NCI-H2107 treated with DMSO at 0.1 percent for 48 hours (cell line): Measurements from ENCODE around the gene LRRC61.

ENCODE experiments used
- DNase-seq: peaks from one replicate; lab custom pipeline; 2025; ENCODE audit not compliant: unreplicated experiment; lab: John Stamatoyannopoulos, UW

LRRC61 gene

DNA sequence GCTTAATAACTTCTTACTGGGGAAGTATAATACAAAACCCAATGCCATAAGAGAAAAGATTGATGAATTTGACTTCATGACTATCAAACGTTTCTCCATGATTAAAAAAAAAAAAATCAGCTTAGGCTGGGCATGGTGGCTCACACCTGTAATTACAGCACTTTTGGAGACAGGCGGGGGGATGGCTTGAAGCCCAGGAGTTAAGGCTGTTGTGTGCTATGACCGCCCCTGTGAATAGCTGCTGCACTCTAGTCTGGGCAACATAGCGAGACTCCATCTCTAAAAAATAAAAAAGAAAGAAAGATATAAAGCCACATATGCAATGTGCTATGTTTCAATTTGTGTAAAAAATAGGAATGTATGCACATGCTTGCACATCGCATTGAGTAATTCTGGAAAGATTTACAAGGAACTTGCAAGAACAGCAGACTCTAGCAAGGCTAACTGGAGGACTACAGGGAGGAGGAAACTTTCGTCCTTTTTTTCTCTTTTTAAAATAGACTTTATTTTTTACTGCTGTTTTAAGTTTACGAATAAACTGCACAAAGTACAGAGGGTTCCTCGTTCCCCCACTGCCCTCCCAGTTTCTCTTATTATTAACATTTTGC, 28.5 kb downstream of the LRRC61 start:
- no peak for DNase-seq

DNA sequence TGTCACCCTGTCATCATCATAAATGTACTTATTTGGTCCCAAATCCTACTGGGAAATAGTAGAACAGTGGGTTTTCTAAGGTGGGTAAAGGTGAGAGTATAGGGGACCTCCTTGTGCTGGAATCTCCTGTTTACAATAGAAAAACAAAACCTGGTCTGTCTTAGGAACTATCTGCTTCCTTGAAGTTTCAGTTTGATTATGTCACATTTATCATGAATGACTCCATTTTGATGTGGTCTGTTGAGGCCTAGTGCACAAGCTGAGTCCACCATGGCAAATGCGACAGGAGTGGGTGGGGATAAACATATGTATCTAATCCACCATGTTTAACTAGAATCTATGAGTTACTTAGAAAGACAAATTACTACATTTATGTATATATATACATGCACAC, 32.5 kb downstream of the LRRC61 start:
- no peak for DNase-seq

DNA sequence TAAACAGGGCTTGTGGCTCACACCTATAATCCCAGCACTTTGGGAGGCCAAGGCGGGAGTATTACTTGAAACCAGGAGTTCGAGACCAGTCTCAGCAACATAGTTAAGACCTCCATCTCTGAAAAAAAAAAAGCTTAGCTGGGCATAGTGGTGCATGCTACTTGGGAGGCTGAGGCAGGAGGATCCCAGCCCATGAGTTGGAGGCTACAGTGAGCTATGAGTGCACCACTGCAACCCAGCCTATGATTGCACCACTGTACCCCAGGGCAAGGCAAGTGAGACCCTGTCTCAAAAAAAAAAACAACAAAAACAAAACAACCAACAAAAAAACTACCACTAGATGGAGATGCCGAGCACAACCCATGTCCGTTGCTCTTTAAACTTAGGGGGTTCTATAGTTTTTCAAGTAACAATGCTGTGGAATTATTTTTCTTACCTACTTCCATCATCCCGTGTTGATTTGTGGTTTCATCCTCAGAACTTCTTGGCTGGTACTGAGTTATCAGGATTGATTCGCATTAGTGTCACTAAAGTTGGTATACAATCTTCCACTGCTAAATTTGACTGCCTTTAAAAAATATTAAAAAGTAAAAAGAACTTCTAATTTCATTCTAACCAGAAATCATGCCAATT, 33.2 kb downstream of the LRRC61 start:
- DNase-seq: peak; percentile 58

DNA sequence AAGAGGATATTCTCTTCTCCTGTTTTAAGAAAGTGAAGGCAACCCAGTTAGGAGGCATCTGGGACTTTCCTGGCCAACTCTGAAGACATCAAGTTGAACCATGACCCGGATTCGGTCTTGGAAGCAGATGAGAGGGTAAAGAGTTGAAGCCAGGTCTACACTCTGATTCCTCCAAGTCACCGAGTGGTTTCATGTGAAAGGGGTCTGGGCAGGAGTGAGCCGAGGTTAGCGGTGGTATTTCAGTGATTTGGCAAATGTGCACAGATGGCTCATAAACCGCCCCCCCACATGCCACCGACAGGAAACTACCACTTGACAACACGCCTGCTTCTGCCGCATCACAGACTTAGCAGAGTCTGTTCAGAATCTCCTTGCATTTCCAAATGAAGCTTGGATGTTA, 34.1 kb downstream of the LRRC61 start:
- no peak for DNase-seq

DNA sequence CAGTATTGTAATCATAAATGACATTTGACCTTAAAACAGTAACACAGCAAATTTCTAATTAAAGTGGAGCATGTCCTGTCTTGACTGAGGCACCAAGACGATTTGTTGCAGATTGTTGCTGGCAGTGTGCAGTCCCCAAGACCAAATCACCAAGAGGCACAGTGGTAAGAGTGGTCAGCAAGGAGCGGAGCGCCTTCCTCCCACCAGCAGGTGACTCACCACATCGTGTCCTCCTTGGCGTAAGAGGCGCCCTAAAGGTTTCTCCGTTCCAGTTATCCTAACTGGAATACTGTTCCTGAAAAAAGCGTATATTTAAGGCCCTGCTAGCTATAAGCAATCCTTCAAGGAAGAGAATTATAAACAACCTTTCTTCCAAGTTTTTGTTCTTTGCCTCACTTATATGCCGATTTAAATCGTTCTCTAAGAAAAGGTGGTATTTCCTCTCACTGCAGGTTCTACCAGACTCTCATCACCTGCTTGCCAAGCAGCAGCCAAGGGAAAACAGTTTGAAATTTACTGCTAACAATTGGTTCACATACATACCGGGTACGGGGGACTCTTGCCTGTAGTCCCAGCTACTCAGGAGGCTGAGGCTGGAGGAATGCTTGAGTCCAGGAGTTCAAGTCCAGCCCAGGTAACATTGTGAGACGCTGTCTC, 34.7 kb downstream of the LRRC61 start:
- DNase-seq: no peak

DNA sequence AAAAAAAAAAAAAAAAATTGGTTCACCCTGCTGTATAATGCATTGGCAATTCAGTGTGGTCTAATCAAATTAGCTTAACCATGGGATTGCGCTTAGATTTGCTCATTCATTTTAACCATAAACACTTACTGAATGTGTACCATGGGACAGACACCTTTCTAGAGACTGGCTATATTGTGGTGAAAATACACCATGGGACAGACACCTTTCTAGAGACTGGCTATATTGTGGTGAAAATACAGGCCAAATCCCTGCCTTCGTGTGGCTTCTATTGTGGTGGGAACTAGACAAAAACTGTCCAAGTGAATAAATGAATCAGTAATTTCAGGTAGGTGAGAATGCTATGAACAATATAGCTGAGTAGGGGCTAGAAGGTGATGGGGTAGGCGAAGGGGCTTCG, 35.3 kb downstream of the LRRC61 start:
- no peak for DNase-seq

DNA sequence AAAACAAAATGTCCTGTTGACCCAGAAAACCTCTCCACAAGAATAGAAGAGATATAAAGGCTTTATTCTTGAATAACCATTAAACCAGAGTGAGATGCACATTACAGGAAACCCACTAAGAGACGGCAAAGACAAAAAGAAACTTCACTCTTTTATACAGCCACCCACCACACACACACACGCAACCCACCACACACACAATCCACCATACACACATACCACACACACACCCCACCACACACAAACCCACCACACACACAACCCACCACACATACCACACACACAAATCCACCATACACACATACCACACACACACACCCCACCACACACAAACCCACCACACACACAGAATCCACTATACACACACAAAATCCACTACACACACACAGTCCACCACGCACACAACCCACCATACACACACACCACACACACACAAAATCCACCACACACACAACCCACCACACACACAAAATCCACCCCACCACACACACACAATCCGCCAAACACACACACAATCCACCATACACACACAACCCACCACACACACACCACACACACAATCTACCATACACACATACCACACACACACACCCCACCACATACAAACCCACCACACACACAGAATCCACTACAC, 36.0 kb downstream of the LRRC61 start:
- no peak for DNase-seq

DNA sequence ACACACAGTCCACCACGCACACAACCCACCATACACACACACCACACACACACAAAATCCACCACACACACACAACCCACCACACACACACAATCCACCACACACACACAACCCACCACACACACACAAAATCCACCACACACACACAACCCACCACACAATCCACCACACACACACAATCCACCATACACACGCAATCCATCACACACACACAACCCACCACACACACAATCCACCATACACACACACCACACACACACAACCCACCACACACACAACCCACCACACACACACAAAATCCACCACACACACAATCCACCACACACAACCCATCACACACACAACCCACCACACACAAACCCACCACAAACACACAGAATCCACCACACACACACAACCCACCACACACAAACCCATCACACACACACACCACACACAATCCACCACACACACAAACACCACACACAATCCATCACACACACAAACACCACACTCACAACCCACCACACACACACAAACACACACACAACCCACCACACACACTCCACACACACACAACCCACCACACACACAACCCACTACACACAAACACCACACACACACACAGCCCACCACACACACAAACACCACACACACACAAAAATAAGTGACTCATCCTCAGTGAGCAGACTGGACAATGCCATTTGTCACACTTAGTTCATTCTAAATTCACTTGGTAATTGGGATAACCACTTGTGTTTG, 36.6 kb downstream of the LRRC61 start:
- DNase-seq: no peak

DNA sequence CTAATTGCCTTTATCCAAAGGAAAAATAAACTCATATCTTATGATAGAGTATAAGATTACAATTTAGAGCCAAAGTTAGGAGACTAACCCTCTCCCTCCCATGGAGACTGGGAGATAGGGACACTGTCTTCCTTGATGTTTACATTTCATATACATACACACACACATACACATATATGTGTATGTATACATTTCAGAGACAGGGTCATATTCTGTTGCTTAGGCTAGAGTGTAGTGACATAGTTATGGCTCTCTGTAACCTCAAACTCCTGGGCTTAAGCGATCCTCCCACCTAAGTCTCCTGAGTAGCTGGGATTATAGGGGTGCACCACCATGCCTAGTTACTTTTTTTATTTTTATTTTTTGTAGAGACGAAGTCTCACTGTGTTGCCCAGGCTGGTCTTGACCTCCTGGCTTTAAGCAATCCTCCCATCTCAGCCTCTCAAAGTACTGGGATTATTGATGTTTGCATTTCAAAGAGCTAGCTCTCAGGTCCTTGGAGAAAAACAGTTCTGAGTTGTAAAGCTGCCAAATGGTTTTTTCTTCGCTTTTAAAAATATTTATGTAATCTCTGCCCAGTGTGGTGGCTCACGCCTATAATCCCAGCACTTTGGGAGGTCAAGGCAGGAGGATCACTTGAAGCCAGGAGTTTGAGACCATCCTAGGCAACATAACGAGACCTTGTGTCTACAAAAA, 37.4 kb downstream of the LRRC61 start:
- DNase-seq: no peak

DNA sequence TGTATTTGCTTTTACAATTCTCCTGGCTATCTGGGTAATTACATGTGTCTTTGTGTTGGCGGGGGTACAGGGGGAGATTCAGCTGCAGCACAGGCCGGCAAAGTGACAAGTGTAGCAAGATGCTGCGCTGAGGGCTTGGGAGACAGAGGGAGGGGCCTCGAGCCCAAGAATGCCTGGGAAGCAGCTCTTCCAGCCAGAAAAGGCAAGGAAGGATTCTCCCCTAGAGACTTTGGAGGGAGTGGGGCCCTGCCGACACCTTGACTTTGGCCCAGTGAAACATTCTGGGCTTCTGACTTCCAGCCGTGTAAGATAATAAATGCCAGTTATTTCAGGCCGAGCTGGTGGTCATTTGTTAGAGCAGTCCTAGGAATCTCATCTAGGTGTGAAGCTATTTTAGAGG, 38.2 kb downstream of the LRRC61 start:
- DNase-seq: no peak

DNA sequence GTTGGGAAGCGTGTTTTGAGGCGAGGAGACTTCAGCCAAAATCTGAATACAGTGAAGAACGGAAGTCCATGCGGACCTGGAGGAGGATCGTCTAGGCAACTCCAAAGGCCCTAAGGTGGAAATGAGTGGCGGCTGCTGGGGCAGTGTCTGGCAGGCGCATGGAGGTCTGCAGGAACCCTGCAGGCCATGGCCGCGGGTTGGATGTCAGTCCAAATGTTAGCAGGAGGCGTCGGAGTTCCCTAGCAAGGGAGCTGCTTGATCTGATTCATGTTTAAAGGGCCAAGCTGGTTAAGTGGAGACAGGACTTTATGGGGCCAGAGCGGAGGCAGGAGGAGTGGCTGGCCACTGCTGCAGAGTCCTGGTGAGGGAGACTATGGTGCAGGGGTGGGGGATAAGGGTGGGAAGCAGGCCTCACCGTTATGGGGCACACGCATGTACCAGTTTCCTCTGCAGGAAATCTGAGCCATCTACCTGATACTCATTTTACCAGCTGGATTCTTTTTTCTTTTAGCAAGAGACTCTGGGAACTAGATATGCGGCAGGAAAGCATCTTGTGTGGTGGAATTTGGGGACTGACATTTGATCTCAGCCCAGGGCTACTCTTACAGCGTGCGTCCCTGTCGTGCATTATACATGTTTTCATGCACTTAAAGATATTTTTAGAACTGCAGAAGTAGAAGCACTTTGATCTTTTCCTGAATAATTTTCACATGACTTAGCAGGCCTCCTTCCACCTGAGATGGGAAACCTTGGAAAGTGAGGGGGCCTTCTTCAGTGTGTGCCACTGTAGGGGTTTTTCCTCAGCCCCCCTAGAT, 38.9 kb downstream of the LRRC61 start:
- DNase-seq: no peak

DNA sequence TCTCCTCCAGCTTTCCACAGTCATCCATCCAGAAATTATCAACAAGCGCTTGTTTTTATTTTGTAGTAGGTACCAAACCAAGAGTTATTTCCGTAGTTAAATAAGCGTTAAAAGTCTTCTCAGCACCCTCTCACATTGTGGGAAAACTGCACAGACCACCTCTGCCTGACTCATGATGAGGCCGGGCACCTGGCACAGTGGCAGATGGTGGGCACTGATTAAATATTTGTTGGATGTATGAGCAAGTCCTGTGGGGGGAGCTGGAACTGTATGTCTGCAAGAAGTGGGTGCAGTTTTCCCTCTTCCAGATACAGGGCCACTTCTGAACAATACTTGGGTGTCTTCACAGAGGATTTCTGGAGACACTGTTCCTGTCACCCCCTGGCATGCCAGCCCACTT, 40.2 kb downstream of the LRRC61 start:
- DNase-seq: no peak

DNA sequence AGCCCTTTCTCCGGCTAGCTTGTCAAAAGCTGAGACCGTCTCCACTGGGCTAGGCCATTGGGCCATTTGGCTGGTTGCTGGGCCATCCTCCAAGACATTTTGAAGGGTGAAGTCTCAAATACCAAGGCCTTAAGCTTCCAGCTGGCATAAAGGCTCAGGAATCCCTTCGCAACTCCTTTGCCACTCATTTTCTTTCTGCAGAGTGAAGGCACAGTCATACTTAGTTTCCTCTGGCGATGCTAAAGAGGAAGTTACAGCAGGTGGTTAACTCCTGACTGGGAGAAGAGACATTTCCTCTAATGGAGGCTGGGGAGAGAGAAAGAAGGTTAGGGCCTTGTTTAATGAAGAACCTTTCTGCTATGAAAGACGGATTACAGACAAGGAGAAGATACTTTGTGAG, 40.7 kb downstream of the LRRC61 start:
- no peak for DNase-seq

DNA sequence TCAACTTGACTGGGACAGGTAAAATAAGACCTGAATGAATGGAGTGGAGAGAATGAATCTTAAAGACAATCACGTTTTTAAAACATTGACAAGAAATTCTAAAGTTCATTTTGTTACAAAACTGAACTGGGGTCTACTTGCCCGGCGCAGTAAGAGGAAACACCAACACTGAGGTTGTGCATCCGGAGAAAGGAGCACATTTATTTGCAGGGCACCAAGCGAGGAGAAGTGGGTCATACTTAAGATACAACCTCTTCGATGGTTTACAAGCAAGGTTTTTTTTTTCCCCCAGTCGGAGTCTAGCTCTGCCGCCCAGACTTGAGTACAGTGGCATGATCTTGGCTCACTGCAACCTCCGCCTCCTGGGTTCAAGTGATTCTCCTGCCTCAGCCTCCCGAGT, 42.0 kb downstream of the LRRC61 start:
- no peak for DNase-seq

DNA sequence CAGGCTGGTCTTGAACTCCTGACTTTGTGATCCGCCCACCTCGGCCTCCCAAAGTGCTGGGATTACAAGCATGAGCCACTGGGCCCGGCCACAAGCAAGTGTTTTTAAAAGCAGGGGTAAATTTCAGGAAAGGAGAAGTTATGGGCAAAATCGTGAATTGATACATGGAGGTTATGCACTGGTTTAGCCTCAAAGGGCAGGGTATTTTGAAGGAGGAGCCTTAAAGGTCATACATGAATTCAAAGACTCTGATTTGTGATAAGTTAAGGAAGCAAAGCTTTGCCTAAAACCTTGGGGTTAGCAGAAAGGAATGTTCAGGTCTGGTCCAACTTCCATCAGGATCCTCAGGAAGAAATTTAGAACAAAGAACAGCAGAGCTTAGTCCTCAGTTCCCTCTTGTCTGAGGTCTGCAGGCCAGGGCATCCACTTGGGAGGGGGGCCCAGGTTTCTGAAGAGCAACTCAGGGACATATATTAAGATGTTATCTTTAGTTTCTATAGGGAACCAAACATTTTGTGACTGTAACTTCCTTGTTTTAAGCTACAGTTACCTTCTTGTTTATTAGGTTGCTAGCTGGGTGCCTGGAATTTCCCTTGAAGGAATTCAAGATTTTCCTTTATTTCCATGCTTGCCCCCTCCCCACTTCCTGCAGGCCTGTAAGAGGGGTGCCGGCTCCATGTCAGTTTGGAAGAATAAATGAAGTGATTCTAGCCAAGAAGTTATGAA, 42.7 kb downstream of the LRRC61 start:
- no peak for DNase-seq

DNA sequence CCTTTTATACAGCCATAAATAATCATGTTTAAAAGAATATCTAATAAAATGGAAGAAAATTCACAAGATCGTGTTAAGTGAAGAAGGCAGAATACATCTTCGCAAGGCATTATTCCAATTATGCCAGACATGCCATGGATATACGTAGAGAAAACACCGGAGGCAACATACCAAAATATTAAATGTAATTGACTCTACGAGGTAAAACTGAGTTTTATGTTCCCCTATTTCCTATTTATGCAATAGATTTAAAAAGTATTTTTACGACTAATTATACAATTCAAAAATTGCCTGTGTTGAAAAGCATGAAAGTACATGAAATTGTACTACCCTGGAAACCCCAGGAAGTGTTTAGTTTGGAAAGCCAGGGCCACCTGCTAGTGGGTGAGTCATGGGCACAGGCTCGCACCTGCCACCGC, 44.5 kb downstream of the LRRC61 start:
- DNase-seq: peak; percentile 95

DNA sequence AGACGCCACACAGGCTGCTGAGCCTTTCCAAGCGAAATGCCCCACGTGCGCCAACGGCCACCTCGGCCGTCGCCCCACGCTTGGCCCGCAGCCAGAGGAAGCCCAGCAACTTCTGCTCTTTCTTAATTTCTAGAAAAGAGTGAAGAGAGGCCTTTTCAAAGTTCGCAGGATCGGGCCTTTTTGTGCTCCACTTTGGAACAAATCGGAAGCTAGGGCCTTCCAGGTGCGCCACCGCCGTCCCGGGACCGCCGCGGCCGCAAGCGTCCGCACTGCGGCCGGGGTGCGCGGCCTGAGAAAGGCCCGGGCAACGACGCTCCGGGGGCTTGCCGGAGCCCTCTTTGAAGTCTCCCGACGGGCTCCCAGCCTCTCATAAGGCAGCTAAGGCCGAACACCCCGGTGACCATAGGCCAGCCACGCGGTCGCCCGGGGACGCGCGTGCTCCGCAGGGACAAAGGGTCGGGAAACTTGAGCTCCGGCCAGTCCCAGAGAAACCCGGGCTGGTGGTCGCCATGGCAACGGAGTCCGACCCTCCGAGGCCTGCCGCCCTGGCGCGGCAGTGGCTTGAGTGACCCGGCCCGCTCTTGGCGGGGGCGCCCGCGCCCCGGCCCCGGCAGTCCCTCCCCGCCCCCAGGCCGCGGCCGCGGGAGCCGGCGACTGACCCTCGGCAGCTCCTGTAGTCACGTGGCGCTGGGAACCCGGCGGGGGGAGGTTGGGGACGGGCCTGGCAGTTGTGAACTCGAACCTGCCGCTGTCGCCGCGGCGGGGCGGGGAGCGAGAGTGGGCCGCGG, 45.1 kb downstream of the LRRC61 start, which contains the start of gene REPIN1:
Gene REPIN1 (plus strand): TSS at position 727 of the 788 bp plus-strand sequence. CDS start 890 bp downstream, outside the sequence.
- DNase-seq: peak; percentile 67
